Parathyroid adenoma (tissue), 2 donors: ENCODE results near the gene TMEM213.
"Not testable (repeated sequence)": the region's sequence is repeated elsewhere in the genome, so short reads cannot be mapped to it uniquely, and the experiment has no call there.

Source experiments
- H2AFZ ChIP-seq: fragments of 300-600 bp; sonication (generic); one replicate; pipeline ENCODE4 v1.7.0; 2017; ENCODE audit warnings: antibody characterized with exemption, mild to moderate bottlenecking
- H3K27ac ChIP-seq: fragments of 300-600 bp; sonication (generic); one replicate; pipeline ENCODE4 v1.7.0; 2017
- H3K27me3 ChIP-seq: fragments of 300-600 bp; sonication (generic); one replicate; pipeline ENCODE4 v1.7.0; 2017; ENCODE audit warnings: low read length; ENCODE audit not compliant: control insufficient read depth, insufficient read depth
- H3K36me3 ChIP-seq: fragments of 300-600 bp; sonication (generic); one replicate; pipeline ENCODE4 v1.7.0; 2017; ENCODE audit warnings: low read length; ENCODE audit not compliant: control insufficient read depth, insufficient read depth
- H3K4me1 ChIP-seq: fragments of 300-600 bp; sonication (generic); one replicate; pipeline ENCODE4 v1.7.0; 2017; ENCODE audit warnings: control low read depth
- H3K4me2 ChIP-seq: fragments of 300-600 bp; sonication (generic); one replicate; pipeline ENCODE4 v1.7.0; 2017; ENCODE audit warnings: low read length
- H3K4me3 ChIP-seq: fragments of 300-600 bp; sonication (generic); one replicate; pipeline ENCODE4 v1.7.0; 2017; ENCODE audit warnings: low read depth, low read length
- H3K79me2 ChIP-seq: fragments of 300-600 bp; sonication (generic); one replicate; pipeline ENCODE4 v1.7.0; 2017; ENCODE audit warnings: control low read depth
- H3K9ac ChIP-seq: fragments of 300-600 bp; sonication (generic); one replicate; pipeline ENCODE4 v1.7.0; 2017; ENCODE audit warnings: mild to moderate bottlenecking
- H3K9me3 ChIP-seq: fragments of 300-600 bp; sonication (generic); one replicate; pipeline ENCODE4 v1.7.0; 2017; ENCODE audit warnings: low read length; ENCODE audit not compliant: control insufficient read depth
- TF ChIP-seq, protein P1 (sequence below): fragments of 300-600 bp; sonication (generic); IDR thresholded peaks from one replicate; pipeline ENCODE4 v1.7.0; 2017; ENCODE audit warnings: antibody characterized with exemption, mild to moderate bottlenecking
- donor health status: primary hyperparathyroidism.

The TMEM213 gene

DNA sequence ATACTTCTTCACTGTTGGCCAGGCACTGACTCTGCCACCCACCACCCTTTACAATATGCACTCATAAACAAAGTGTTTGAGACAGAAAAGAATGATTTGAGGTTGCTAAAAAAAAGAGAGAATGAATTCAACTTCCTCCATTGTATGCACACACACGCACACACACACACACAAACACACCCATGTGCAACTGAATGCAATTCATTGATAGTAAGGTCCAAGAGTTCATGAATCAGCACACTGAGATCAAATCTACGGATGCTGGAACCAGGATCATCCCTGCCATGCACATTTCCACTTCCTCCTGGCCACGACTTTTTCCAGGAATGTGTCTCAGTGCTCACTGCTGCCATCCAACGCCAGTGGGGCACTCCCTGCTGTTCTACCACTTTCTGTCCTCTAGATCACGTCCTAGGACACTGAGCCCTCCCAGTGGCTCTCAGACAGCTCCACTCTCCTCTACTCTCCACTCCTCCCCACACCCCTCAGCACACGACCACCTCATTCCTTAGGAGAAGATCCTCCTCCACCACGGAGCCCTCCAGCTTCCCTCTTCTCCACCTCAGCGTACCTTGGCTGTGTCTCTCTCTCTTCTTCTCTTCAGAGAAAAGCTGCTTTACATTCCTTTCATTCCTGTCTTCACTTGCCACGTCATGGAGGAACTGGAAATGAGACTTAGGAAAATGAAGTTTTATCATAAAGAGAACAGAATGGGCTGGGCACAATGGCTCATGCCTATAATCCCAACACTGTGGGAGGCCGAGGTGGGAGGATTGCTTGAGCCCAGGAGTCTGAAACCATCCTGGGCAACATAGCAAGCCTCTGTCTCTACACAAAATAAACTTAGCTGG, 12.0 kb upstream of the TMEM213 start:
- no peak overlapping the region for H3K9ac ChIP-seq
- no peaks in the 10 kb centered on the region for H3K4me1 ChIP-seq
- TF ChIP-seq, protein P1, sequence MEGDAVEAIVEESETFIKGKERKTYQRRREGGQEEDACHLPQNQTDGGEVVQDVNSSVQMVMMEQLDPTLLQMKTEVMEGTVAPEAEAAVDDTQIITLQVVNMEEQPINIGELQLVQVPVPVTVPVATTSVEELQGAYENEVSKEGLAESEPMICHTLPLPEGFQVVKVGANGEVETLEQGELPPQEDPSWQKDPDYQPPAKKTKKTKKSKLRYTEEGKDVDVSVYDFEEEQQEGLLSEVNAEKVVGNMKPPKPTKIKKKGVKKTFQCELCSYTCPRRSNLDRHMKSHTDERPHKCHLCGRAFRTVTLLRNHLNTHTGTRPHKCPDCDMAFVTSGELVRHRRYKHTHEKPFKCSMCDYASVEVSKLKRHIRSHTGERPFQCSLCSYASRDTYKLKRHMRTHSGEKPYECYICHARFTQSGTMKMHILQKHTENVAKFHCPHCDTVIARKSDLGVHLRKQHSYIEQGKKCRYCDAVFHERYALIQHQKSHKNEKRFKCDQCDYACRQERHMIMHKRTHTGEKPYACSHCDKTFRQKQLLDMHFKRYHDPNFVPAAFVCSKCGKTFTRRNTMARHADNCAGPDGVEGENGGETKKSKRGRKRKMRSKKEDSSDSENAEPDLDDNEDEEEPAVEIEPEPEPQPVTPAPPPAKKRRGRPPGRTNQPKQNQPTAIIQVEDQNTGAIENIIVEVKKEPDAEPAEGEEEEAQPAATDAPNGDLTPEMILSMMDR: no peak
- no peaks in the 10 kb centered on the region for H3K79me2 ChIP-seq
- H3K4me3 ChIP-seq: no peak overlapping the region
- H3K9me3 ChIP-seq: no peaks in the 10 kb centered on the region
- H3K27ac ChIP-seq: no peak overlapping the region
- no peak overlapping the region for H3K4me2 ChIP-seq
- no peaks in the 10 kb centered on the region for H3K36me3 ChIP-seq
- H3K27me3 ChIP-seq: no peaks in the 10 kb centered on the region
- peak overlapping the region; percentile 40 for H2AFZ ChIP-seq

DNA sequence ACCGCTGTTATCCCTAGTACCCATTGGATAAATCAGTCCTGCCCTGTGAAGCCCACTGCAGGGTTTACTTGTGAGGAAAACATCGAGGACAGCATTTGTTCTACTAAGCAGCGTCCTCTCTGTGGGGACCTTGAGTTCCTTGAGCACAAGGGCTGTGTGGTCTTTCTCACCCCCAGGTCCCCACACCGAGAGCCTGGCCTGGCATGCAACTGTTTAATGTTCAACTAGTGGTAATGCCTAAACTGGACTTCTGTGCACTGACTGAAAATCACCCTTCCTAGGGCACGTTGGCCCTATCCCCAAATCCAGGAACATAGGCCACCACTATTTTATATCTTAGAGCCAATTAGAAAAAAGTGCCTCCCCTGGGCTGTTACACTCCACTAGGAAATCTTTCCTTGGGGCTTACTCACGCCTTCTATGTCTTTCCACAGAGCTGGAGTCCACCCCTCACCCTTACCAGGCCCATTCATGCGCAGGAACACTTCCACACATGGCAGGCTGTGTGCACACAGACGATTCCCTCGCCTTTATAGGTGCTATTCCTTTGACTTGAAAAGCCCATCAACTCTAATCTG, 1.7 kb upstream of the TMEM213 start:
- Histone ChIP-seq H3K9ac (no peak overlapping the region), H3K36me3 (no peaks in the 10 kb centered on the region), H2AFZ (peak overlapping the region; percentile 38), H3K27ac (no peak overlapping the region), H3K27me3 (no peaks in the 10 kb centered on the region), H3K4me1 (peaks cover 4% of the 10 kb centered on the region), H3K4me3 (no peak overlapping the region), H3K9me3 (no peaks in the 10 kb centered on the region), H3K4me2 (no peak overlapping the region), H3K79me2 (no peaks in the 10 kb centered on the region)
- TF ChIP-seq, protein P1: no peak

DNA sequence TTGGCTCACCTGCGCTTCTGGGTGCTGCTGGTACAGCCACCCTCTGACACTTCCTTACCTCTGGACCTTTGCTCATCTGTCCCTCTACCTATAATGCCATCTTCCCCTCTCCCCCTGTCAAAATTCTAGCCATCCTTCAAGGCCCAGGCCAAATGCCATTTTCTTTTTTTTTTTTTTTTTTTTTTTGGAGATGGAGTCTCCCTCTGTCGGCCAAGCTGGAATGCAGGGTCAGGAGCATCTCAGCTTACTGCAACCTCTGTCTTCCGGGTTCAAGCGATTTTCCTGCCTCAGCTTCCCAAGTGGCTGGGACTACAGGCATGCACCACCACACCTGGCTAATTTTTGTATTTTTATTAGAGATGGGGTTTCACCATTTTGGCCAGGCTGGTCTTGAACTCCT, 748 bp upstream of the TMEM213 start:
- not testable (repeated sequence) for H3K4me3 ChIP-seq, H3K4me1 ChIP-seq, H3K27me3 ChIP-seq, H3K36me3 ChIP-seq, H3K9me3 ChIP-seq, H3K4me2 ChIP-seq, H3K27ac ChIP-seq, H3K79me2 ChIP-seq, H3K9ac ChIP-seq
- H2AFZ ChIP-seq: peak overlapping the region; percentile 38

DNA sequence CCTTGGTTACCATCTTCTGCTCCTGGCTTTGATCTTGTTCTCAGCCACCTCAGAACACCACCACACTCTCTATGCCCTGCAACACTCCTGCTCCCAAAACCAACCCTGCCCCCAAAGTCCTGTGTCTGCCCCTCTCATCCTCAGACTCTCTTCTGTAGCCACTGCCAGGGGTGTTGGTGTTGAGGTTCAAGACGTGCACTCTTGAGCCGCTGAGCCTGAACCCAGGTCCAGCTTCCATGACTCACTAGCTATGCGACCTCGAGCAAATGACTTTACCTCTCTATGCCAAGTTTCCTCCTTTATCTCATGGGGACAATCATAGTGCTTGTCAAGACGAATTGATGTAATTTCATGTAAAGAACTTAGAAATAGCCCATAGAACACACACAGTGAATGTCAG, 1.0 kb downstream of the TMEM213 start:
- H3K4me1 ChIP-seq: peaks cover 7% of the 10 kb centered on the region
- H3K79me2 ChIP-seq: no peaks in the 10 kb centered on the region
- H3K9ac ChIP-seq: no peak overlapping the region
- H3K9me3 ChIP-seq: no peaks in the 10 kb centered on the region
- TF ChIP-seq, protein P1: no peak
- H3K4me3 ChIP-seq: no peak overlapping the region
- no peak overlapping the region for H3K27ac ChIP-seq
- H3K36me3 ChIP-seq: no peaks in the 10 kb centered on the region
- no peak overlapping the region for H3K4me2 ChIP-seq
- no peaks in the 10 kb centered on the region for H3K27me3 ChIP-seq
- H2AFZ ChIP-seq: no peak overlapping the region

DNA sequence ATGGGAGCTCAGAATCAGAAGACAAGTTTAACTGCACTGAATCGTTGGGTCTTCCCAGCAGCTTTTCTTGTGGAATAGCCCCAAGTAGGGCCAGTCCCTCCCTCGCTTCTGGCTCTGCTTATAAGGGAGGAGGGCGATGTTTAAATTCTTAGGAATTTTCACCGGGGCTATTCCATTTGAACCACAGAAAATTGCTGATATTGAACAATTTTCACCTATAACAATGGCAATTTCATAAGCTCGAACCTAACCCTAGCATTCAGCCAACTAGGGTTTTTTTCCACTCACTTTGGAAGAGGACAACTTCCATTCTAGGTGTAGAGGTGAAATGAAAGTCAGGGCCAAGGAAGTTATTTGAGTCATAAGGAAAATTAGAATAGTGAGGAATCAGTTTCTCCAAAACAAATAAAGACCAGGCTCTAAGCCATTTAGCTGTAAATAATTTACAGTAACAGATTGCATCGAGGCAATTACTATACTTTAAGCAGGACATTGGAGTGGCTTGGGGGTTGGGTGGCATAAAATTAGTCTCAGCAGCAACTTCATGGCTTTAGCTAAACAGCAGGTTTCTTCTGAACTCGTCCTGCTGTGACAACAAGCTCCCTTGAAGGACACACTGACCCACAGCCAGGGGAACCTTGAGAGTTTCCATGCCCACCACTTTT, 1.7 kb downstream of the TMEM213 start:
- Histone ChIP-seq H3K27ac (no peak overlapping the region), H3K9ac (no peak overlapping the region), H3K27me3 (no peaks in the 10 kb centered on the region), H3K79me2 (no peaks in the 10 kb centered on the region), H3K36me3 (no peaks in the 10 kb centered on the region), H3K4me1 (peaks cover 7% of the 10 kb centered on the region), H2AFZ (no peak overlapping the region), H3K9me3 (no peaks in the 10 kb centered on the region), H3K4me2 (no peak overlapping the region), H3K4me3 (no peak overlapping the region)
- TF ChIP-seq, protein P1: no peak
